Activated T-helper 1 cell treated with anti-CD3 and anti-CD28 coated beads, Interleukin-12 subunit alpha, Interleukin-12 subunit beta, Interleukin-2, Interleukin-4 antibody, amounts not matched to agents 30 ng/mL and 10 ng/mL and 1 ng/mL, durations not matched to agents 14 hours and 24 hours and 36 hours (primary cell): Measurements from ENCODE around the gene MRPL36. TPM values are rescaled to one million over a fixed set of nuclear protein-coding genes. Genes with fewer than 3 reads are reported as not detected.

Experiments used
- DNase-seq: peaks from one replicate; pipeline ENCODE4 v3.0.0; 2021; ENCODE audit warnings: low spot score
- H3K27ac Mint-ChIP-seq: one replicate; pipeline ENCODE4 v1.8.0; 2021; ENCODE audit warnings: mild to moderate bottlenecking, mixed read lengths
- H3K27me3 Mint-ChIP-seq: one replicate; pipeline ENCODE4 v1.8.0; 2022; ENCODE audit warnings: mild to moderate bottlenecking, moderate library complexity, mixed read lengths; ENCODE audit not compliant: insufficient read depth
- H3K36me3 Mint-ChIP-seq: one replicate; pipeline ENCODE4 v1.8.0; 2021; ENCODE audit warnings: low read depth, mixed read lengths
- H3K4me1 Mint-ChIP-seq: one replicate; pipeline ENCODE4 v1.8.0; 2021; ENCODE audit warnings: low read depth, mixed read lengths
- H3K4me3 Mint-ChIP-seq: one replicate; pipeline ENCODE4 v1.8.0; 2021; ENCODE audit warnings: mild to moderate bottlenecking, moderate library complexity, mixed read lengths
- H3K9me3 Mint-ChIP-seq: one replicate; pipeline ENCODE4 v1.8.0; 2021; ENCODE audit warnings: mixed read lengths
- intact Hi-C: fragments of 100-400 bp; cut with micrococcal nuclease; formaldehyde crosslinking; loops from one replicate; pipeline ENCODE4 v1.15.1; 2024
- total RNA-seq: library from RNA; stranded (reverse); gene quantifications from 2 replicates; pipeline ENCODE4 v1.2.3, GENCODE V29; 2022

MRPL36 gene
- total RNA-seq, 1 donor from 2014 or later: 118 TPM

- H3K4me3 Mint-ChIP-seq: no peak overlapping the region
- no peaks in the 10 kb centered on the region for H3K9me3 Mint-ChIP-seq
- no peak for DNase-seq
- H3K36me3 Mint-ChIP-seq: peaks cover 2% of the 10 kb centered on the region
- intact Hi-C loops: no loop called here
- H3K4me1 Mint-ChIP-seq: peaks cover 53% of the 10 kb centered on the region
- H3K27ac Mint-ChIP-seq: no peak overlapping the region
- peaks cover 5% of the 10 kb centered on the region for H3K27me3 Mint-ChIP-seq
Observed at GRCh38 chr5:1786621-1787471, 12.8 kb downstream of the MRPL36 start.

DNA sequence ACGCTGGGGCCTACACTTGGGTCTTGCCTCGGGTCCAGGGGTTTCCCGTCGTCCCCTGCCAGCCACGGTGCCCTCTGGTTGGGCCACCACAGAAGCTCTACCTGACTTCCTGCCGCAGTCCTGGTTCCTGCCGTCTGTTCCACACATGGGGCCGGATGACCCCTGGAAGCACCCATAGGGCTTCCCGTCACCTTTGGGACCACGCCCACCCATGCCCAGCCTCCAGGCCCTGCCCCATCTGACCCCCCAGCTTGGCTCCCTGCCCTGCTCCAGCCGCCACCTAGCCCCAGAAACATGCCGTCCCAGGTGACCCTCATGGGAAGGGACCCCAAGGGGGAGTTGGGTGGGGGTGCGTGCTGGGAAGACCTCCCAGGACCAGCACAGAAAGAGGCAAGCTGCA lies 13.7 kb downstream of the MRPL36 start:
- H3K4me3 Mint-ChIP-seq: no peak overlapping the region
- no peak for DNase-seq
- peaks cover 5% of the 10 kb centered on the region for H3K27me3 Mint-ChIP-seq
- peaks cover 2% of the 10 kb centered on the region for H3K36me3 Mint-ChIP-seq
- H3K4me1 Mint-ChIP-seq: peaks cover 44% of the 10 kb centered on the region
- intact Hi-C loops: no loop called here
- no peak overlapping the region for H3K27ac Mint-ChIP-seq
- no peaks in the 10 kb centered on the region for H3K9me3 Mint-ChIP-seq

- Mint-ChIP-seq H3K27me3 (peaks cover 5% of the 10 kb centered on the region), H3K27ac (no peak overlapping the region), H3K36me3 (peaks cover 2% of the 10 kb centered on the region), H3K9me3 (no peaks in the 10 kb centered on the region), H3K4me1 (peaks cover 35% of the 10 kb centered on the region), H3K4me3 (no peak overlapping the region)
- intact Hi-C loops: no loop called here
- no peak for DNase-seq
Observed at GRCh38 chr5:1785062-1785461, 14.6 kb downstream of the MRPL36 start.

- Mint-ChIP-seq H3K36me3 (peaks cover 2% of the 10 kb centered on the region), H3K4me3 (no peak overlapping the region), H3K27me3 (peaks cover 5% of the 10 kb centered on the region), H3K27ac (peak overlapping the region; percentile 21), H3K9me3 (no peaks in the 10 kb centered on the region), H3K4me1 (peaks cover 28% of the 10 kb centered on the region)
- DNase-seq: no peak
- intact Hi-C loops: no loop called here
Observed at GRCh38 chr5:1784197-1785050, 15.2 kb downstream of the MRPL36 start.

GRCh38 chr5:1783216-1783554 lies 16.5 kb downstream of the MRPL36 start:
- H3K36me3 Mint-ChIP-seq: no peaks in the 10 kb centered on the region
- peaks cover 18% of the 10 kb centered on the region for H3K4me1 Mint-ChIP-seq
- H3K27me3 Mint-ChIP-seq: peaks cover 5% of the 10 kb centered on the region
- DNase-seq: no peak
- H3K27ac Mint-ChIP-seq: no peak overlapping the region
- no peaks in the 10 kb centered on the region for H3K9me3 Mint-ChIP-seq
- H3K4me3 Mint-ChIP-seq: no peak overlapping the region
- intact Hi-C loops: no loop called here

DNA sequence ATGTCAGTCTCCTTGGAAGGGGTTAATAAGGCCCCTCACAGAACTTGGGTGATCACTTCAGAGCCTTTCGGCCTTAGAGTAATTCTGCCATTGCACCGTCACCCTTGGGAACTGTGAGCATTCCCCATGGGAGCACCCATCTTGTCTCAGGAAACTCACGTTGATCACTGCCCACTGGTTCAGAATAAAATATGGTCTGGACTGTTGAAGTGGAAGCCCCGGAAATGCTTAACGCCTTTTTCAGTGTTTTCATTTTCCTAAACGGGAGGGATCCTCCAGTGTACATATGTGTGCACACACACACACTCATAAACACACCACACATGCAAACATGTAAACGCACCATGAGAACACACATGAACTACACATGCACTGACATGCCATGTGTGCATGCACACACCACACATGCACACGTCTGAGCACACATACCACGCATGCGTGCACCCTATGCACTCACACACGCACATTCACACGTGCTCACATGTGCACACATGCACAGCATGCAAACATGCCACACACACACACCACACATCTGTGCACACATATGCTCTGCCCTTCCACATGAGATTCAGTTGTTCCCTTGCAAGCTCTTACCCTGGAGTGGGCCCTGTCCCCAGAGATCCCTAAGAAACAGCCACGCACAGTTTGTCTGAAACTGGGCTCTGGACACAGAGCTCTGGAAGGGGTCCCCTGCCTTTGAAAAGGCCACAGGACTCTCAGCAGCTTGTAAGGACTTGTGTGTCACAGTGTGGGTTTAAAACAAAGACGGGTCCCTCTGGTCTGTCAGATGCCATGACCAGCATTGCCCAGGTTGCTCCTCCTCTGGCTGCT lies 17.0 kb downstream of the MRPL36 start:
- H3K4me3 Mint-ChIP-seq: no peak overlapping the region
- no peak overlapping the region for H3K27ac Mint-ChIP-seq
- no peak for DNase-seq
- intact Hi-C loops: no loop called here
- H3K9me3 Mint-ChIP-seq: no peaks in the 10 kb centered on the region
- peaks cover 3% of the 10 kb centered on the region for H3K27me3 Mint-ChIP-seq
- no peaks in the 10 kb centered on the region for H3K36me3 Mint-ChIP-seq
- H3K4me1 Mint-ChIP-seq: peaks cover 14% of the 10 kb centered on the region

- H3K9me3 Mint-ChIP-seq: no peaks in the 10 kb centered on the region
- peaks cover 3% of the 10 kb centered on the region for H3K27me3 Mint-ChIP-seq
- no peak overlapping the region for H3K4me3 Mint-ChIP-seq
- H3K4me1 Mint-ChIP-seq: peaks cover 14% of the 10 kb centered on the region
- intact Hi-C loops: no loop called here
- H3K36me3 Mint-ChIP-seq: no peaks in the 10 kb centered on the region
- no peak overlapping the region for H3K27ac Mint-ChIP-seq
- DNase-seq: no peak
Observed at GRCh38 chr5:1781726-1782384, 17.8 kb downstream of the MRPL36 start.

DNA sequence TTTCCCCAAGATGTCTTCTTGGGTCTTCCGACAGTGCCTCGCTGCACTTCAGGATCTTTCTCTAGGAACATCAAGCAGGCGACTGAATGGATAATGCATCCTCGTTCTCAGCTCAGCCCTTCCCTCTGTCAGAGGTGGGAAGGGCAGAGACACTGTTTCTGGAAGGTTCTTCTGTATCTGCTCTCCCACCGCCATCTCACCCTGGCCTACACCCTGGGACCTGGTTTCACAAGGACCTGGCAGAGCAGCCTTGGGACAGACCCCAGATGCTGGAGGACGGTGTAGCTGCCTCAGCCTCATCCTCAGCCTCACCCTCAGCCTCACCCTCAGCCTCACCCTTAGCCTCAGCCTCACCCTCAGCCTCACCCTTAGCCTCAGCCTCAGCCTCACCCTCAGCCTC lies 18.5 kb downstream of the MRPL36 start:
- H3K27ac Mint-ChIP-seq: no peak overlapping the region
- intact Hi-C loops: no loop called here
- peaks cover 5% of the 10 kb centered on the region for H3K27me3 Mint-ChIP-seq
- H3K9me3 Mint-ChIP-seq: no peaks in the 10 kb centered on the region
- H3K4me1 Mint-ChIP-seq: peaks cover 14% of the 10 kb centered on the region
- DNase-seq: no peak
- H3K4me3 Mint-ChIP-seq: no peak overlapping the region
- no peaks in the 10 kb centered on the region for H3K36me3 Mint-ChIP-seq

DNA sequence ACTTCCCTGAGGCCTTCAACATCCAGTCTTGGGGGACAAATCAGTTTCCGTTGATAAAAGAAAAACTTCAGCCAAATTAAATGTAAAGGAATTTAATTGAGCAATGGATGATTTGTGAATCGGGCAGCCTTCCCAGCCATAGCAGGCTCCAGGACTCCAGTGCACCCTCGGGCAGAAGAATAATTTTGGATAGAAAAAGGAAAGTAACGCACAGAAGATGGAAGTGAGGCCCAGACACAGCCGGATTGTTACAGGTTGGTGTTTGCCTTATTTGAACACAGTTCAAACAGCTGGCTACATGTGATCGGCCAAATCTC lies 19.1 kb downstream of the MRPL36 start:
- no peaks in the 10 kb centered on the region for H3K9me3 Mint-ChIP-seq
- no peak for DNase-seq
- H3K4me3 Mint-ChIP-seq: no peak overlapping the region
- peaks cover 10% of the 10 kb centered on the region for H3K27me3 Mint-ChIP-seq
- intact Hi-C loops: no loop called here
- no peak overlapping the region for H3K27ac Mint-ChIP-seq
- no peaks in the 10 kb centered on the region for H3K36me3 Mint-ChIP-seq
- peaks cover 14% of the 10 kb centered on the region for H3K4me1 Mint-ChIP-seq

DNA sequence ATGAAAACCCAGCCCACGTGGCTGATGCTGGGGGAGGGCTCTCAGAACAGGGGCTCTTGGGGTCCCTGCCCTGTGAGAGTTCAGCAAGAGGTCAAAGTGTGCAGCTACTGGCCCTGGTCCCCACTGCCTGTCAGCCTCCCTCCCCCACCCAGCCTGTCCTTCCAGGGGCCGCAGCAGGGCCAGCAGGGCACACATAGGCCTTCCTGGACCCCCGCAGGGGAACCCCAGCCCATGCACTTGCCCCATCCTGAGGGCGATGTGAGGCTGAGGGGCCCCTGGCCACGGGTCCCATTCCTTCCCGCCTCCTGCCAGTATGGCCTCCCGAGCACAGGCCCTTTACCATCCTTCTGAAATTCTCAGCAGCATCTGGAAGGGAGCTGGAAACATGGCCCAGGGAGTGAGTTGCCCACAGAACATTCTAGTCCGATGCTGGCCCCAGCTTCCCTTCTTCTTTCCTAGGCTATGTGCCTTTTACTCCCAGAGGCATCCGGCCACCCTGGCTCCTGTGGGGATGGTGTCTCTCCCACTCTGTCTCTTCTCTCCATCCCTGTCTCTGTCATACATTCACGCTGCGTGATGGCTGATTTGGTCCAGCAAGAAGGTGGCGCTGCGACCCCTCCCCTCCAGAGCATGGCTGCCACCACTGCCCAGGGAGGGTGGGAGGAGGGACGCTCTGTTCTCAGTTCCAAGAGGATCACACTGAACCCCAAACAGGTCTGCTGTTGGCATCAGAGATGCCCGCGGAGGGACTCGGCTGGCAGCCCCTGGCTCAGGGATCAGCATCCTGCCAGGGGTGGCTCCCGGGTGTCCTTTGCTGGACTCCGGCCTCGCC lies 19.6 kb downstream of the MRPL36 start:
- H3K36me3 Mint-ChIP-seq: no peaks in the 10 kb centered on the region
- peak overlapping the region; percentile 41 for H3K27ac Mint-ChIP-seq
- no peak for DNase-seq

DNA sequence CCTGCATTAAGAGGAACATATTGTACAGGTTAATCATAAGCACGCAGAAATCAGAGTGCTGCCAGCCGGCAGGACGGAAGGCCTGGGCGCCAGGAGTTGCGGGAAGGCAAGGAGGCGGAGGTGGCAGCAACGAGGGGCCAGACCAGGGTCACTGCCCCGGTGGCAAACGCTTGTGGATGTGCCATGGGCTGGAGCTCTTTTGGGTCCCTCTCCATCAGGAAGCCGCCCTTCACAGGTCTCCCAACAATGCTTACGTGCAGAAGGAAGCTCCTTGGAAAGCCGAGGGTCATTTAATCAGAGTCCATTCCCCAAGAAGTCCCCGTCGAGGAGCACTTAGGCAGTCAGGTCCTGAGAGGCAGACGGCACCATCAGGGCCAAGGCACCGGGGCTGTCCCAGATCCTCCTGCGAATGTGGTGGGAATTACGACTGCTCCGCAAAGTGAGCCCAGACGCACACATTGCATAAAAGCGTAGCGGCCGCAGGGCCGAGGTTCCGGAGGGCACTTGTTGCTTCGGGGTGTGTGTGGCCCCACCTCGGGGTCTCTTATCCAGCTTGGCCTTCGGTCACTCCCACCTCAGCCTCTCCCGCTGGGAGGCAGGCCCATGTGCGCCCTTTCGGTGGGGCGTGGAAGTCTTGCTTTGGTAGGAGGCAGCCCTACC lies 20.5 kb downstream of the MRPL36 start:
- Mint-ChIP-seq H3K27ac (no peak overlapping the region), H3K4me3 (no peak overlapping the region), H3K27me3 (peaks cover 9% of the 10 kb centered on the region), H3K36me3 (no peaks in the 10 kb centered on the region), H3K9me3 (no peaks in the 10 kb centered on the region), H3K4me1 (peaks cover 14% of the 10 kb centered on the region)
- intact Hi-C loops: no loop called here
- DNase-seq: no peak

More for the DNA sequence above, 19.6 kb downstream of the MRPL36 start:
- peaks cover 14% of the 10 kb centered on the region for H3K4me1 Mint-ChIP-seq
- H3K9me3 Mint-ChIP-seq: no peaks in the 10 kb centered on the region
- intact Hi-C loops: no loop called here
- H3K4me3 Mint-ChIP-seq: no peak overlapping the region
- peaks cover 13% of the 10 kb centered on the region for H3K27me3 Mint-ChIP-seq
